ENCODE measurements around the gene RBP3. TPM values are rescaled to one million over a fixed set of nuclear protein-coding genes. Genes with fewer than 3 reads are reported as not detected.
A peak's percentile ranks its signal among the peaks of the same experiment; 100 is the strongest.

RBP3 gene
- total RNA-seq, 1 experiment from 2014 or later, result not detected

DNA sequence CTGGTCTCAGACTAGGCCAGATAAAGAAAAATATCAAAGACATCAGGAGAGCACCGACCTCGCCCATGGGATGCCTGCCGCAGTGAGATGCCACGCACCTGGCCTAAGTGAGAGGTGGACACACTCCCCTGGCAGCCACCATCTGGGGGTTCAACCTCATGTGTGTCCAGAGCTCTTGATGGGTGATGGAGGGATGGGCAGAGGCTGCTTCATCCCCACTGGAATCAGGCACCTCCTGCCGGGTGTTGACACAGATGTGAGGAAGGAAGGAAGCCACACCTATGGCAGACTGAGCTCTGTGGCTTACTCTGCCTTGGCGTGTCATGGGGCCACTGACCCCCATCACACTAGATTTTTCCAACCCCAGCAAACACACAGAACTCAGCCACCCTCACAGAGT lies 24.6 kb downstream of the RBP3 start:
- no peaks in the 10 kb centered on the region for H3K9me3 Mint-ChIP-seq (ENCODE audit: unreplicated experiment)
- no peaks in the 10 kb centered on the region for H3K9me3 ChIP-seq
- ChIA-PET CTCF (interaction anchor here (1.6 kb wide), 1 partner anchor 11 kb away, joined by 5 read pairs; no protein-coding TSS in a partner anchor), POLR2A (no interaction called here)
- peaks cover 8% of the 10 kb centered on the region for H3K4me1 Mint-ChIP-seq (ENCODE audit: low read depth, unreplicated experiment)
- no TSS peak for BruUV-seq (replicated peaks)
- no peaks in the 10 kb centered on the region for H3K36me3 Mint-ChIP-seq (ENCODE audit: insufficient read depth, unreplicated experiment)
- no peaks in the 10 kb centered on the region for H3K4me1 ChIP-seq
- no peaks in the 10 kb centered on the region for H3K27me3 Mint-ChIP-seq (ENCODE audit: insufficient read depth, unreplicated experiment)
- no peaks in the 10 kb centered on the region for H3K36me3 ChIP-seq (ENCODE audit: control insufficient read depth, insufficient read depth, low read length)
- TF ChIP-seq, protein P1, sequence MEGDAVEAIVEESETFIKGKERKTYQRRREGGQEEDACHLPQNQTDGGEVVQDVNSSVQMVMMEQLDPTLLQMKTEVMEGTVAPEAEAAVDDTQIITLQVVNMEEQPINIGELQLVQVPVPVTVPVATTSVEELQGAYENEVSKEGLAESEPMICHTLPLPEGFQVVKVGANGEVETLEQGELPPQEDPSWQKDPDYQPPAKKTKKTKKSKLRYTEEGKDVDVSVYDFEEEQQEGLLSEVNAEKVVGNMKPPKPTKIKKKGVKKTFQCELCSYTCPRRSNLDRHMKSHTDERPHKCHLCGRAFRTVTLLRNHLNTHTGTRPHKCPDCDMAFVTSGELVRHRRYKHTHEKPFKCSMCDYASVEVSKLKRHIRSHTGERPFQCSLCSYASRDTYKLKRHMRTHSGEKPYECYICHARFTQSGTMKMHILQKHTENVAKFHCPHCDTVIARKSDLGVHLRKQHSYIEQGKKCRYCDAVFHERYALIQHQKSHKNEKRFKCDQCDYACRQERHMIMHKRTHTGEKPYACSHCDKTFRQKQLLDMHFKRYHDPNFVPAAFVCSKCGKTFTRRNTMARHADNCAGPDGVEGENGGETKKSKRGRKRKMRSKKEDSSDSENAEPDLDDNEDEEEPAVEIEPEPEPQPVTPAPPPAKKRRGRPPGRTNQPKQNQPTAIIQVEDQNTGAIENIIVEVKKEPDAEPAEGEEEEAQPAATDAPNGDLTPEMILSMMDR (IDR thresholded peaks at IDR 0.05; ENCODE audit: insufficient read depth in 1 of 2, low read depth in 1 of 2, low read length in 1 of 2, severe bottlenecking in 1 of 2, unreplicated experiment in 1 of 2), result no peak
- H3K4me3 ChIP-seq (ENCODE audit: low read depth, low read length), result no peak overlapping the region
- H3K27me3 ChIP-seq (replicated peaks; ENCODE audit: control insufficient read depth, insufficient read depth, low read length), result no peaks in the 10 kb centered on the region
- H3K4me3 Mint-ChIP-seq (ENCODE audit: unreplicated experiment), result no peak overlapping the region
- intact Hi-C loops (cut with micrococcal nuclease; ENCODE audit: unreplicated experiment), result no loop called here
- H3K27ac Mint-ChIP-seq (ENCODE audit: unreplicated experiment), result no peak overlapping the region
- peak in 1 of 2 experiments; percentile 25 for DNase-seq

DNA sequence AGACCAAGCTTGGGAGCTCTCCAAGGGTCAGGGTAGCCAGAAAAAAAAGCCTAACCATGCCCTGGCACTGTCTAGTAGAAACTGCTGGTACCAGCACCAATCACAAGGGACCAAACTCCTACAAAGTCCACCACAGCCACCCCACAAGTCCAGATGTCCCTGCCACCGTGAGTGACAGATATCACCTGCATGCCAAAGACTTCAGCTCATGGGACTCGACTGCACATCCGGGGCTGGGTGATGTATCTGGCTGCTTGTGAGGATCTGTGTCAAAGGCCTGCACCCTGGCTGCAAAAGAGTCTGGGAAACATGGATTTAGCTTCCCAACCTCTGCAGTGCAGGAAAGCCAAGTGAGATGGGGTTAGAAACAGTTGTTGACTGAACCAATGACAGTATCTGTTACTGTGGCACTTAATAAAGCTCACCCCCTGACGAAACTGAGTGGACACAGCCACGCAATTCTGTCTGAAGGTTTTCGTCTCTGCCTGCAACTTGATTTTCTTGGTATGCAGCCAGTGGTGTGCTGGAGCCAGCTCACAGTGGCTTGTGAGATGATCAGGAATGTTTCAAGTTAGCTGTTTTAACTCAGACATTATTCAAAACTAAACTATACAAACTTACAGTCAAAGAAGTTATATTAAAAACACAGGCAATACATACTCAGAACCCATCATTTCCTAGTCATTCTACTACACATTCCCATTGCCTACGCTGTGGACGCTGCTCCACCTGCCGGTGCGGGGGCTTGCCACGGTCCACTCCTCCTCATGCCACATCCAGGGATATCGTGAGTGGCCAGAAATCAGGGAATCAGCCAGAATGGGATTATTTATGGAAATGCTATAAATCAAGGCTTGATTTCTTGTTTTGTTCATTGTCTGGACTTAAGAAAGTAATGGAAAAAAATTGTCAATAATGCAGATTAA lies 26.7 kb downstream of the RBP3 start:
- H3K27me3 ChIP-seq (replicated peaks; ENCODE audit: control insufficient read depth, insufficient read depth, low read length), result no peaks in the 10 kb centered on the region
- ChIA-PET CTCF (interaction anchor here (0.9 kb wide), 1 partner anchor 351 kb away, joined by 3 read pairs; no protein-coding TSS in a partner anchor), POLR2A (no interaction called here)
- H3K9me3 ChIP-seq, result no peaks in the 10 kb centered on the region
- H3K4me1 ChIP-seq, result peaks cover 4% of the 10 kb centered on the region
- intact Hi-C loops (cut with micrococcal nuclease; ENCODE audit: unreplicated experiment), result no loop called here
- no peaks in the 10 kb centered on the region for H3K36me3 ChIP-seq (ENCODE audit: control insufficient read depth, insufficient read depth, low read length)
- H3K4me3 ChIP-seq (ENCODE audit: low read depth, low read length), result no peak overlapping the region
- TF ChIP-seq, protein P1 (IDR thresholded peaks at IDR 0.05; ENCODE audit: insufficient read depth in 1 of 2, low read depth in 1 of 2, low read length in 1 of 2, severe bottlenecking in 1 of 2, unreplicated experiment in 1 of 2), result no peak
- DNase-seq, result no peak
- no peaks in the 10 kb centered on the region for H3K36me3 Mint-ChIP-seq (ENCODE audit: insufficient read depth, unreplicated experiment)
- peaks cover 11% of the 10 kb centered on the region for H3K4me1 Mint-ChIP-seq (ENCODE audit: low read depth, unreplicated experiment)
- H3K27ac Mint-ChIP-seq (ENCODE audit: unreplicated experiment), result no peak overlapping the region
- H3K27me3 Mint-ChIP-seq (ENCODE audit: insufficient read depth, unreplicated experiment), result peaks cover 4% of the 10 kb centered on the region
- H3K9me3 Mint-ChIP-seq (ENCODE audit: unreplicated experiment), result no peaks in the 10 kb centered on the region
- BruUV-seq (replicated peaks), result no TSS peak
- no peak overlapping the region for H3K4me3 Mint-ChIP-seq (ENCODE audit: unreplicated experiment)

DNA sequence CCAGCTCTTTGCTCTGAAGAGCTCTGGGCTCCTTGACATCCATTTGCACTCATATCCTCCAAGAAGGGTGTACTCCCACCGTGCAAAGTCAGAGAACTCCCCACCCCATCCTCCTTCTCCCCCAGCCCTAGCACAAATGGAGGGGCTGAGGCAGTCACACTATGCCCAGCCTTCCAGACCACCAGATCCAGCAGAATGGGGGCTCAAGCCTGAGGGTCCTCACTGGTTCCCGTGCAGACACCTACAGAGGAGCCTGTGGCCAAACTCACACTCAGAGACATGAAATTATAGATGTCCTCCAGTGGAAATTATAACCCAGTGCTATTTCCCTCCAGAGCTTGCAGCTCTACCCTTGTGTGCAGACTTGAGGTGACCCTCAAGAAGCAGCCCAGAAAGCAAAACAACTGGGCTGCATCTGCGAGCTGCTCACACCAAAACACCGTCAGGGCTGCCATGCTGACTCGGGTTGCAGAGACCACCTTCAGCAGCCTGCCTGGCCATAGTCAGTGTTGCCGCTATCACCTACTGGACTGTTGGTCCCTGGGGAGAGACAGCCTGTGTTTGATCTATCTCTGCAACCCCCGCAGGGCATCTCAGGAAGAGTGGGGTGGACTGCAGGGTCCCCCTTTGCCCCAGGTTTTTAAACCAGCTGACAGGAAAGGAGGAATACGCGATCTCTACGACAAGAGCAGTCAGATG lies 28.5 kb downstream of the RBP3 start:
- Mint-ChIP-seq H3K4me3 (ENCODE audit: unreplicated experiment) (no peak overlapping the region), H3K36me3 (ENCODE audit: insufficient read depth, unreplicated experiment) (no peaks in the 10 kb centered on the region), H3K9me3 (ENCODE audit: unreplicated experiment) (no peaks in the 10 kb centered on the region), H3K4me1 (ENCODE audit: low read depth, unreplicated experiment) (peaks cover 27% of the 10 kb centered on the region), H3K27ac (ENCODE audit: unreplicated experiment) (no peak overlapping the region), H3K27me3 (ENCODE audit: insufficient read depth, unreplicated experiment) (peaks cover 8% of the 10 kb centered on the region)
- Histone ChIP-seq H3K36me3 (ENCODE audit: control insufficient read depth, insufficient read depth, low read length) (no peaks in the 10 kb centered on the region), H3K9me3 (no peaks in the 10 kb centered on the region), H3K4me1 (peaks cover 22% of the 10 kb centered on the region), H3K4me3 (ENCODE audit: low read depth, low read length) (no peak overlapping the region), H3K27me3 (replicated peaks; ENCODE audit: control insufficient read depth, insufficient read depth, low read length) (no peaks in the 10 kb centered on the region)
- POLR2A ChIA-PET, result no interaction called here
- CTCF ChIA-PET, result no interaction called here
- no peak for DNase-seq
- BruUV-seq (replicated peaks), result no TSS peak
- TF ChIP-seq, protein P1 (IDR thresholded peaks at IDR 0.05; ENCODE audit: insufficient read depth in 1 of 2, low read depth in 1 of 2, low read length in 1 of 2, severe bottlenecking in 1 of 2, unreplicated experiment in 1 of 2), result no peak
- intact Hi-C loops (cut with micrococcal nuclease; ENCODE audit: unreplicated experiment), result no loop called here

Measured in Caco-2 (cell line).